A172 (cell line): ENCODE measurements around the gene CDC20B. TPM values are rescaled to one million over a fixed set of nuclear protein-coding genes. Genes with fewer than 3 reads are reported as not detected.

Experiments
- DNase-seq: peaks from one replicate; pipeline ENCODE4 v3.0.0-alpha.2; 2015; ENCODE audit warnings: low spot score
- total RNA-seq: library from RNA; depleted of rRNA; stranded (reverse); fragments of >200 nt; shearing (Covaris generic); gene quantifications from 2 replicates; pipeline ENCODE4 v1.2.3, GENCODE V29; 2014; rRNA removed

Gene CDC20B
- 0.07 TPM in 1 of 2 replicates, not detected in the other for total RNA-seq

GRCh38 chr5:55172937-55173686, at the start of gene CDC20B:
Gene CDC20B (minus strand): TSS chr5:55173177. CDS start chr5:55173000, 177 bp downstream.
- DNase-seq, result peak; percentile 55

- no peak for DNase-seq
These were observed 49.4 kb upstream of the CDC20B start for GRCh38 chr5:55222092-55222984.

GRCh38 chr5:55220433-55221185, 47.6 kb upstream of the CDC20B start:
- no peak for DNase-seq

- no peak for DNase-seq
These were observed 46.8 kb upstream of the CDC20B start for GRCh38 chr5:55219770-55220169.

- DNase-seq, result no peak
These were observed 46.0 kb upstream of the CDC20B start for GRCh38 chr5:55218967-55219366.

GRCh38 chr5:55211184-55211874, 38.4 kb upstream of the CDC20B start:
- no peak for DNase-seq

GRCh38 chr5:55205001-55205400, 32.0 kb upstream of the CDC20B start:
- DNase-seq, result no peak

- DNase-seq, result no peak
These were observed 18.2 kb upstream of the CDC20B start for GRCh38 chr5:55191165-55191564.

- no peak for DNase-seq
These were observed 15.9 kb upstream of the CDC20B start for GRCh38 chr5:55188656-55189540.

- DNase-seq, result peak; percentile 26
These were observed 14.4 kb upstream of the CDC20B start for GRCh38 chr5:55187370-55187769.

- DNase-seq, result no peak
These were observed 7.0 kb upstream of the CDC20B start for GRCh38 chr5:55180016-55180415.

GRCh38 chr5:55177078-55177477, 4.1 kb upstream of the CDC20B start:
- DNase-seq, result no peak

- DNase-seq, result peak; percentile 66
These were observed 3.3 kb upstream of the CDC20B start for GRCh38 chr5:55176176-55176818.

- DNase-seq, result no peak
These were observed 2.8 kb upstream of the CDC20B start for GRCh38 chr5:55175781-55176175.

GRCh38 chr5:55173687-55174230, 782 bp upstream of the CDC20B start:
- DNase-seq, result no peak

- DNase-seq, result peak; percentile 77
These were observed 702 bp downstream of the CDC20B start for GRCh38 chr5:55172051-55172899.

GRCh38 chr5:55171471-55171870, 1.5 kb downstream of the CDC20B start:
- no peak for DNase-seq

- no peak for DNase-seq
These were observed 10.3 kb downstream of the CDC20B start for GRCh38 chr5:55162666-55163065.
